Natural killer cell (primary cell): ENCODE data around the gene EIPR1. TPM values are rescaled to one million over a fixed set of nuclear protein-coding genes. Genes with fewer than 3 reads are reported as not detected.
A peak's percentile ranks its signal among the peaks of the same experiment; 100 is the strongest.

Source experiments
- ATAC-seq, 3 donors: fragments of 150-1000 bp in 2 of 3; fragments of 200-7000 bp in 1 of 3; cut with Tn5 transposase; 1 replicate in 1 of 3; 2 replicates in 2 of 3; pipeline ENCODE4 v1.10.0; 2021; ENCODE audit warnings: mild to moderate bottlenecking in 2 of 3, moderate library complexity in 2 of 3
- DNase-seq, 2 donors: peaks; one replicate each; pipeline versions ENCODE4 v3.0.0 to v3.0.0-alpha.2; 2013 to 2021; ENCODE audit warnings: mixed read lengths in 1 of 2
- H3K27ac ChIP-seq: one replicate; pipeline ENCODE4 v1.5.1; 2013; ENCODE audit warnings: mild to moderate bottlenecking, low read length
- H3K27me3 ChIP-seq: one replicate; pipeline ENCODE4 v1.6.1; 2013; ENCODE audit warnings: low read length; ENCODE audit not compliant: control insufficient read depth, insufficient read depth
- H3K36me3 ChIP-seq: one replicate; pipeline ENCODE4 v1.6.1; 2013; ENCODE audit warnings: low read length; ENCODE audit not compliant: control insufficient read depth, insufficient read depth
- H3K4me1 ChIP-seq: one replicate; pipeline ENCODE4 v1.6.1; 2013; ENCODE audit warnings: low read length; ENCODE audit not compliant: control insufficient read depth, insufficient read depth
- H3K4me3 ChIP-seq: one replicate; pipeline ENCODE4 v1.5.1; 2013; ENCODE audit warnings: low read length
- H3K9me3 ChIP-seq: one replicate; pipeline ENCODE4 v1.6.1; 2013; ENCODE audit warnings: low read length; ENCODE audit not compliant: control insufficient read depth, insufficient read depth
- H3K27ac Mint-ChIP-seq, 2 donors: one replicate each; pipeline ENCODE4 v1.8.0; 2022; ENCODE audit warnings: mild to moderate bottlenecking in 2 of 2, mixed read lengths in 2 of 2, moderate library complexity in 1 of 2
- H3K27me3 Mint-ChIP-seq, 2 donors: one replicate each; pipeline ENCODE4 v1.8.0; 2022; ENCODE audit warnings: low read depth in 2 of 2, mixed read lengths in 2 of 2
- H3K36me3 Mint-ChIP-seq: one replicate; pipeline ENCODE4 v1.8.0; 2022; ENCODE audit warnings: mixed read lengths
- H3K4me1 Mint-ChIP-seq, 2 donors: one replicate each; pipeline ENCODE4 v1.8.0; 2022; ENCODE audit warnings: mixed read lengths in 2 of 2
- H3K4me3 Mint-ChIP-seq: one replicate; pipeline ENCODE4 v1.8.0; 2022; ENCODE audit warnings: mild to moderate bottlenecking, moderate library complexity, mixed read lengths
- H3K9me3 Mint-ChIP-seq, 2 donors: one replicate each; pipeline ENCODE4 v1.8.0; 2022; ENCODE audit warnings: mixed read lengths in 2 of 2
- CTCF ChIP-seq: fragments of 200-600 bp; IDR thresholded peaks from one replicate; pipeline ENCODE4 v1.8.0; 2022; ENCODE audit warnings: antibody characterized with exemption
- WGBS: methylation state at CpG from one replicate; pipeline ENCODE4 v1.1.7; 2013; ENCODE audit warnings: missing lambda C conversion rate; ENCODE audit not compliant: insufficient coverage; 5-methylcytosine and 5-hydroxymethylcytosine counted together
- intact Hi-C: fragments of 100-400 bp; cut with micrococcal nuclease; formaldehyde crosslinking; loops from one replicate; pipeline ENCODE4 v1.14.2; 2022
- total RNA-seq, 4 donors: library from RNA; stranded (reverse); fragments of 120-200 nt in 1 of 4; gene quantifications; one replicate each; pipeline versions ENCODE4 v1.2.3 to v1.2.4, GENCODE V29; 2013 to 2022

EIPR1 gene
- total RNA-seq, 3 donors from 2014 or later (not counting 1 experiment from before 2014, with no cell fraction given) = 26.8 to 28.8 (median 27.9) TPM

GRCh38 chr2:3267869-3268704 is 109.5 kb downstream of the EIPR1 start:
- H3K9me3 ChIP-seq = no peaks in the 10 kb centered on the region
- Mint-ChIP-seq H3K9me3 (no peaks in the 10 kb centered on the region), H3K36me3 (no peaks in the 10 kb centered on the region), H3K27ac (no peak overlapping the region), H3K4me3 (no peak overlapping the region), H3K27me3 (no peaks in the 10 kb centered on the region), H3K4me1 (peaks cover 17 to 27% of the 10 kb centered on the region in 2 donors)
- H3K4me3 ChIP-seq = no peak overlapping the region
- no peak overlapping the region for H3K27ac ChIP-seq
- H3K36me3 ChIP-seq = no peaks in the 10 kb centered on the region
- peaks cover 16% of the 10 kb centered on the region for H3K4me1 ChIP-seq
- no peak for DNase-seq
- no peaks in the 10 kb centered on the region for H3K27me3 ChIP-seq
- 86% methylated on average over 20 of the region's 20 CpGs for WGBS
- intact Hi-C loops = no loop called here
- TF ChIP-seq CTCF = no peak
- ATAC-seq = no peak

- H3K9me3 Mint-ChIP-seq = no peaks in the 10 kb centered on the region
Measured at GRCh38 chr2:3266925-3267867, 110.4 kb downstream of the EIPR1 start.

GRCh38 chr2:3265981-3266924 is 111.4 kb downstream of the EIPR1 start:
- intact Hi-C loops = no loop called here
- Mint-ChIP-seq H3K36me3 (no peaks in the 10 kb centered on the region), H3K27me3 (no peaks in the 10 kb centered on the region), H3K4me1 (peaks cover 21 to 33% of the 10 kb centered on the region in 2 donors), H3K27ac (peak overlapping the region in 1 of 2 donors; percentile 53), H3K9me3 (no peaks in the 10 kb centered on the region), H3K4me3 (no peak overlapping the region)
- TF ChIP-seq CTCF = no peak
- H3K9me3 ChIP-seq = no peaks in the 10 kb centered on the region
- 97% methylated on average over 20 of the region's 20 CpGs for WGBS
- no peaks in the 10 kb centered on the region for H3K36me3 ChIP-seq
- no peaks in the 10 kb centered on the region for H3K27me3 ChIP-seq
- DNase-seq = no peak
- no peak overlapping the region for H3K4me3 ChIP-seq
- H3K27ac ChIP-seq = no peak overlapping the region
- no peak for ATAC-seq
- H3K4me1 ChIP-seq = peaks cover 16% of the 10 kb centered on the region

More at GRCh38 chr2:3266925-3267867, 110.4 kb downstream of the EIPR1 start:
- Mint-ChIP-seq H3K27ac (no peak overlapping the region), H3K4me1 (peaks cover 21 to 33% of the 10 kb centered on the region in 2 donors), H3K27me3 (no peaks in the 10 kb centered on the region), H3K4me3 (no peak overlapping the region), H3K36me3 (no peaks in the 10 kb centered on the region)
- H3K4me1 ChIP-seq = peaks cover 16% of the 10 kb centered on the region
- no peaks in the 10 kb centered on the region for H3K9me3 ChIP-seq
- DNase-seq (no peak), ATAC-seq (no peak)
- TF ChIP-seq CTCF = no peak
- intact Hi-C loops = no loop called here
- WGBS = 86% methylated on average over 14 of the region's 15 CpGs
- no peaks in the 10 kb centered on the region for H3K36me3 ChIP-seq
- no peaks in the 10 kb centered on the region for H3K27me3 ChIP-seq
- no peak overlapping the region for H3K4me3 ChIP-seq
- no peak overlapping the region for H3K27ac ChIP-seq
